B cell (primary cell): ENCODE data around the gene PTPN6. TPM values are rescaled to one million over a fixed set of nuclear protein-coding genes. Genes with fewer than 3 reads are reported as not detected.

Source experiments
- ATAC-seq: fragments of 200-7000 bp; cut with Tn5 transposase; one replicate; pipeline ENCODE4 v1.10.0; 2021; ENCODE audit warnings: low read depth, mild to moderate bottlenecking, moderate number of reproducible peaks, moderate library complexity
- CTCF ChIA-PET: fragments of 350-600 bp; sonication (Branson Sonifier 250); formaldehyde crosslinking; loops from one replicate; lab custom pipeline; 2021; ENCODE audit warnings: antibody characterized with exemption, inconsistent platforms; lab: Charles Lee
- POLR2A ChIA-PET: fragments of 350-600 bp; sonication (Branson Sonifier 250); formaldehyde crosslinking; loops from one replicate; lab custom pipeline; 2021; ENCODE audit warnings: antibody characterized with exemption; lab: Charles Lee
- DNase-seq: peaks from one replicate; pipeline ENCODE4 v3.0.0; 2013
- H2AFZ ChIP-seq: 2 replicates; pipeline ENCODE4 v1.6.1; 2012; ENCODE audit warnings: mild to moderate bottlenecking, low read depth, low read length; ENCODE audit not compliant: insufficient read depth, poor library complexity, severe bottlenecking
- H3K27ac ChIP-seq, 2 donors: 1 replicate in 1 of 2; 2 replicates in 1 of 2; pipeline ENCODE4 v1.5.1; 2012 to 2013; ENCODE audit warnings: low read length in 2 of 2, mild to moderate bottlenecking in 2 of 2, moderate library complexity in 1 of 2
- H3K27me3 ChIP-seq, 4 experiments: fragments of 200-600 bp in 1 of 4; sonication (generic) in 1 of 4; replicated peaks in 1 of 4; 1 replicate in 2 of 4; 2 replicates in 2 of 4; pipeline versions ENCODE4 v1.6.1 to v1.7.0; 2013 to 2016; ENCODE audit warnings: low read length in 3 of 4, mild to moderate bottlenecking in 2 of 4, mixed read lengths in 1 of 4, moderate library complexity in 1 of 4; ENCODE audit not compliant: insufficient read depth in 4 of 4, control insufficient read depth in 3 of 4; ENCODE audit errors: control extremely low read depth in 1 of 4
- H3K36me3 ChIP-seq, 2 experiments: replicated peaks in 1 of 2; 1 replicate in 1 of 2; 2 replicates in 1 of 2; pipeline versions ENCODE4 v1.6.1 to v1.7.1; 2013; ENCODE audit warnings: low read length in 1 of 2; ENCODE audit not compliant: insufficient read depth in 2 of 2, control insufficient read depth in 1 of 2; ENCODE audit errors: control extremely low read depth in 1 of 2, extremely low read depth in 1 of 2
- H3K4me1 ChIP-seq, 2 donors: fragments of 200-600 bp in 1 of 2; sonication (generic) in 1 of 2; 1 replicate in 1 of 2; 2 replicates in 1 of 2; pipeline versions ENCODE4 v1.5.1 to v1.6.1; 2013 to 2017; ENCODE audit warnings: low read length in 2 of 2; ENCODE audit not compliant: control insufficient read depth in 2 of 2, insufficient read depth in 2 of 2
- H3K4me2 ChIP-seq: replicated peaks from 2 replicates; pipeline ENCODE3; 2012; ENCODE audit warnings: mild to moderate bottlenecking, low read depth, low read length; ENCODE audit not compliant: poor library complexity, severe bottlenecking
- H3K4me3 ChIP-seq, 5 experiments: fragments of 200-600 bp in 1 of 5; sonication (generic) in 1 of 5; 1 replicate in 3 of 5; 2 replicates in 2 of 5; pipeline versions ENCODE4 v1.5.1 to v1.7.0; 2011 to 2016; ENCODE audit warnings: low read length in 4 of 5, mild to moderate bottlenecking in 4 of 5, low read depth in 2 of 5, control low read depth in 1 of 5, moderate library complexity in 1 of 5; ENCODE audit not compliant: insufficient read depth in 1 of 5; ENCODE audit errors: control extremely low read depth in 1 of 5, extremely low read depth in 1 of 5
- H3K79me2 ChIP-seq: fragments of 200-600 bp; sonication (generic); one replicate; pipeline ENCODE4 v1.6.0; 2016; ENCODE audit warnings: low read length; ENCODE audit not compliant: control insufficient read depth, insufficient read depth
- H3K9ac ChIP-seq: fragments of 200-600 bp; sonication (generic); 2 replicates; pipeline ENCODE4 v1.6.1; 2017; ENCODE audit warnings: mild to moderate bottlenecking, low read length, moderate library complexity
- H3K9me3 ChIP-seq, 3 donors: one replicate each; pipeline versions ENCODE4 v1.6.1 to v1.7.1; 2013; ENCODE audit warnings: low read length in 2 of 3; ENCODE audit not compliant: control insufficient read depth in 2 of 3, insufficient read depth in 1 of 3; ENCODE audit errors: control extremely low read depth in 1 of 3
- H4K20me1 ChIP-seq: 2 replicates; pipeline ENCODE4 v1.6.0; 2012; ENCODE audit warnings: mild to moderate bottlenecking, low read length; ENCODE audit not compliant: insufficient read depth, control insufficient read depth, poor library complexity, severe bottlenecking
- H3K27ac Mint-ChIP-seq: one replicate; pipeline ENCODE4 v1.8.0; 2021; ENCODE audit warnings: mixed read lengths
- H3K27me3 Mint-ChIP-seq: one replicate; pipeline ENCODE4 v1.8.0; 2021; ENCODE audit warnings: mixed read lengths
- H3K4me1 Mint-ChIP-seq: one replicate; pipeline ENCODE4 v1.8.0; 2021; ENCODE audit warnings: mixed read lengths
- H3K4me3 Mint-ChIP-seq: one replicate; pipeline ENCODE4 v1.8.0; 2021; ENCODE audit warnings: mixed read lengths
- H3K9me3 Mint-ChIP-seq: one replicate; pipeline ENCODE4 v1.8.0; 2022; ENCODE audit warnings: mixed read lengths; ENCODE audit not compliant: insufficient read depth
- EZH2 ChIP-seq: IDR thresholded peaks from 2 replicates; pipeline ENCODE4 v1.6.1; 2012; ENCODE audit warnings: borderline replicate concordance, low read depth, mild to moderate bottlenecking, moderate library complexity, low read length; ENCODE audit not compliant: insufficient read depth, poor library complexity, severe bottlenecking
- WGBS: methylation state at CpG from one replicate; pipeline ENCODE4 v1.1.5; 2013; ENCODE audit warnings: missing lambda C conversion rate; ENCODE audit not compliant: insufficient coverage; 5-methylcytosine and 5-hydroxymethylcytosine counted together
- intact Hi-C: fragments of 100-400 bp; cut with micrococcal nuclease; formaldehyde crosslinking; loops from one replicate; pipeline ENCODE4 v1.10.0; 2022
- polyA plus RNA-seq: library from polyadenylated mRNA; depleted of rRNA; stranded (reverse); fragments of >200 nt; gene quantifications from 2 replicates; pipeline ENCODE4 v1.2.3, GENCODE V29; 2012
- total RNA-seq, 2 donors: library from RNA; stranded (reverse); fragments of 120-200 nt in 1 of 2; gene quantifications; 1 replicate in 1 of 2; 2 replicates in 1 of 2; pipeline versions ENCODE4 v1.2.3 to v1.2.4, GENCODE V29; 2013 to 2022
- TF ChIP-seq, protein P1 (sequence below): fragments of 200-600 bp; IDR thresholded peaks from one replicate; pipeline ENCODE4 v1.8.0; 2022; ENCODE audit warnings: antibody characterized with exemption, mild to moderate bottlenecking

PTPN6 gene
- total and polyA plus RNA-seq, 2 donors (not counting 1 experiment from before 2014, with no cell fraction given) = 312 to 874 TPM

DNA sequence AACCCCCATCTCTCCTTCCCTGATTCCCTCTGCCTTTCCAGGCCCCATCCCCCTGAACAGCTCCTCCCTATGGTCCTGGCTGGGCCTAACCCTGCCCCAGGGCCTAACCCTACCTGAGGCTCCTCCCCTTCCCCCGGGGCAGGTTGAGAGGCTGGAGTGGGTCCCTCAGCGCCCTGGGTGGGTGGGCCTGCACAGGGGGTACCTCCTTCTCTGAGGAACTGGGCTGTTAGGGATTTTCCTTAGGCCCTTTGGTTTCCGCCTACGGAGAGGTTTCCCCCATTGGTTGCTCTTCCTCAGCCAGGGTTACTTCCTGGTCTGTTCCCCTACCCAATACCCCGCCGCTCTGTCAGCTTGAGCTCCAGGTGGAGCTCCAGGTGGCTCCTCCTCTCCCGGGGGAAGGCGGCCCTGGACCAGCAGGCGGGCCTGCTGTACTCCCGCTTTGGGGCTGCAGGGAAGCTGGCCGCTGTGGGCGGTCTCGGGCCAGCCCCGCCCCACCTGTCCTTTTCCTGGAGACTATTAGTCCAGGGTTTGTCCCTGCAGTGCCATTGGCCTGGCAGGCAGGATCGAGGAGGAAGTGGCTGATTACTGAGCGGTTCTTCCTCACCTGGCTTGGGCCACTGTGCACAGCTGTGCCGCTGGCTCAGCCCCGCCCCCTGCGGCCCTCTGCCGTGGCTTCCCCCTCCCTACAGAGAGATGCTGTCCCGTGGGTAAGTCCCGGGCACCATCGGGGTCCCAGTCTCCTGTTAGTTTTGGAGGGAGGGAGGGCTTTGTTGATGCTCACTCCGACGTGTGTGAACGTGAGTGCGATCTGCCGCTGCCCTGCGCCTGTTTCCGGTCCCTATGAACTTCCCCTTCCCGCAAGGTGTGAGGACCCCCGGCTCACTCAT is 4.9 kb upstream of the PTPN6 start:
- H3K27ac Mint-ChIP-seq = peak overlapping the region; percentile 97
- Histone ChIP-seq H3K36me3 (peaks cover 0 to 10% of the 10 kb centered on the region in 2 experiments), H3K27me3 (no peaks in the 10 kb centered on the region), H3K9me3 (no peaks in the 10 kb centered on the region), H3K27ac (peak overlapping the region; percentile 93 to 99), H2AFZ (peak overlapping the region; percentile 3), H3K4me2 (peak overlapping the region; percentile 99), H4K20me1 (peaks cover 2% of the 10 kb centered on the region), H3K79me2 (peaks cover 26% of the 10 kb centered on the region), H3K4me3 (peak overlapping the region in 4 of 5 experiments; percentile 41 to 92 (median 64)), H3K4me1 (peaks cover 70 to 88% of the 10 kb centered on the region in 2 donors), H3K9ac (peak overlapping the region; percentile 89)
- intact Hi-C loops = loop anchor here (1.0 to 10.0 kb wide), 2 partner anchors 8 to 311 kb away; partner anchors contain the start of gene LPAR5
- DNase-seq (peak; percentile 88), ATAC-seq (peak; percentile 25)
- no peaks in the 10 kb centered on the region for H3K9me3 Mint-ChIP-seq
- TF ChIP-seq, protein P1, sequence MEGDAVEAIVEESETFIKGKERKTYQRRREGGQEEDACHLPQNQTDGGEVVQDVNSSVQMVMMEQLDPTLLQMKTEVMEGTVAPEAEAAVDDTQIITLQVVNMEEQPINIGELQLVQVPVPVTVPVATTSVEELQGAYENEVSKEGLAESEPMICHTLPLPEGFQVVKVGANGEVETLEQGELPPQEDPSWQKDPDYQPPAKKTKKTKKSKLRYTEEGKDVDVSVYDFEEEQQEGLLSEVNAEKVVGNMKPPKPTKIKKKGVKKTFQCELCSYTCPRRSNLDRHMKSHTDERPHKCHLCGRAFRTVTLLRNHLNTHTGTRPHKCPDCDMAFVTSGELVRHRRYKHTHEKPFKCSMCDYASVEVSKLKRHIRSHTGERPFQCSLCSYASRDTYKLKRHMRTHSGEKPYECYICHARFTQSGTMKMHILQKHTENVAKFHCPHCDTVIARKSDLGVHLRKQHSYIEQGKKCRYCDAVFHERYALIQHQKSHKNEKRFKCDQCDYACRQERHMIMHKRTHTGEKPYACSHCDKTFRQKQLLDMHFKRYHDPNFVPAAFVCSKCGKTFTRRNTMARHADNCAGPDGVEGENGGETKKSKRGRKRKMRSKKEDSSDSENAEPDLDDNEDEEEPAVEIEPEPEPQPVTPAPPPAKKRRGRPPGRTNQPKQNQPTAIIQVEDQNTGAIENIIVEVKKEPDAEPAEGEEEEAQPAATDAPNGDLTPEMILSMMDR = no peak
- TF ChIP-seq EZH2 = no peak
- under 1% methylated on average over 24 of the region's 32 CpGs for WGBS
- H3K4me1 Mint-ChIP-seq = peaks cover 76% of the 10 kb centered on the region
- H3K27me3 Mint-ChIP-seq = no peaks in the 10 kb centered on the region
- POLR2A ChIA-PET = interaction anchor here (0.6 to 18.5 kb wide), 6 partner anchors 12 to 453 kb away, joined by 3 to 662 read pairs (median 6); partner anchors contain the start of genes C1RL, EMG1, MRPL51 and PHB2
- CTCF ChIA-PET = interaction anchor here (1.3 to 16.6 kb wide), 11 partner anchors 8 to 166 kb away, joined by 3 to 944 read pairs (median 19); partner anchors contain the start of genes LPCAT3 and SPSB2
- peak overlapping the region; percentile 97 for H3K4me3 Mint-ChIP-seq
